HG03060 (cell line): ENCODE results near the gene RIT2.

Source experiments
- ATAC-seq: cut with Tn5 transposase; IDR thresholded peaks from one replicate; pipeline ENCODE4 v1.9.1; 2021; ENCODE audit warnings: low read depth, moderate number of reproducible peaks; ENCODE audit not compliant: unreplicated experiment

RIT2 gene

GRCh38 chr18:42941021-42941420, 174.5 kb downstream of the RIT2 start:
- ATAC-seq, result no peak

- ATAC-seq, result no peak
Measured at GRCh38 chr18:42937436-42937835, 178.0 kb downstream of the RIT2 start.

- no peak for ATAC-seq
Measured at GRCh38 chr18:42936289-42936688, 179.2 kb downstream of the RIT2 start.

- ATAC-seq, result no peak
Measured at GRCh38 chr18:42931491-42931890, 184.0 kb downstream of the RIT2 start.

GRCh38 chr18:42929857-42930256, 185.6 kb downstream of the RIT2 start:
- no peak for ATAC-seq

GRCh38 chr18:42929181-42929580, 186.3 kb downstream of the RIT2 start:
- no peak for ATAC-seq

GRCh38 chr18:42925036-42925435, 190.4 kb downstream of the RIT2 start:
- ATAC-seq, result no peak

- no peak for ATAC-seq
Measured at GRCh38 chr18:42922363-42922762, 193.1 kb downstream of the RIT2 start.

- ATAC-seq, result no peak
Measured at GRCh38 chr18:42921226-42921737, 194.2 kb downstream of the RIT2 start.

GRCh38 chr18:42920621-42921020, 194.9 kb downstream of the RIT2 start:
- no peak for ATAC-seq

- no peak for ATAC-seq
Measured at GRCh38 chr18:42915299-42915698, 200.2 kb downstream of the RIT2 start.

- ATAC-seq, result no peak
Measured at GRCh38 chr18:42914476-42914875, 201.0 kb downstream of the RIT2 start.

GRCh38 chr18:42909095-42909494, 206.4 kb downstream of the RIT2 start:
- no peak for ATAC-seq

GRCh38 chr18:42906761-42907160, 208.7 kb downstream of the RIT2 start:
- no peak for ATAC-seq

- ATAC-seq, result no peak
Measured at GRCh38 chr18:42901161-42901560, 214.3 kb downstream of the RIT2 start.

GRCh38 chr18:42893977-42894376, 221.5 kb downstream of the RIT2 start:
- ATAC-seq, result no peak

- ATAC-seq, result no peak
Measured at GRCh38 chr18:42892181-42892580, 223.3 kb downstream of the RIT2 start.

GRCh38 chr18:42891705-42892104, 223.8 kb downstream of the RIT2 start:
- ATAC-seq, result no peak

GRCh38 chr18:42883169-42883568, 232.3 kb downstream of the RIT2 start:
- ATAC-seq, result no peak

- no peak for ATAC-seq
Measured at GRCh38 chr18:42882122-42882521, 233.4 kb downstream of the RIT2 start.

- no peak for ATAC-seq
Measured at GRCh38 chr18:42872838-42873237, 242.6 kb downstream of the RIT2 start.

- no peak for ATAC-seq
Measured at GRCh38 chr18:42864876-42865275, 250.6 kb downstream of the RIT2 start.

GRCh38 chr18:42861271-42861670, 254.2 kb downstream of the RIT2 start:
- ATAC-seq, result no peak
